Heart right ventricle (tissue), 16 donors: Measurements from ENCODE around the gene KRTAP10-7. TPM values are rescaled to one million over a fixed set of nuclear protein-coding genes. Genes with fewer than 3 reads are reported as not detected.

Experiments used
- ATAC-seq, 8 donors: fragments of 200-7000 bp; cut with Tn5 transposase; one replicate each; pipeline ENCODE4 v1.9.1; 2020; ENCODE audit warnings: mild to moderate bottlenecking in 8 of 8, moderate library complexity in 8 of 8, moderate number of reproducible peaks in 1 of 8
- DNase-seq, 2 donors: peaks; one replicate each; pipeline ENCODE4 v3.0.0-alpha.2; 2020
- H3K27ac ChIP-seq, 10 donors: fragments of 200-600 bp; sonication (generic) in 2 of 10; one replicate each; pipeline versions ENCODE4 v1.5.0 to v1.8.0; 2020 to 2022; ENCODE audit warnings: mild to moderate bottlenecking in 3 of 10
- H3K27me3 ChIP-seq, 7 donors: fragments of 200-600 bp; one replicate each; pipeline ENCODE4 v1.8.0; 2021 to 2022; ENCODE audit warnings: mild to moderate bottlenecking in 2 of 7
- H3K36me3 ChIP-seq, 9 donors: fragments of 200-600 bp; sonication (generic) in 1 of 9; one replicate each; pipeline versions ENCODE4 v1.5.0 to v1.8.0; 2020 to 2022; ENCODE audit warnings: mild to moderate bottlenecking in 2 of 9
- H3K4me1 ChIP-seq, 9 donors: fragments of 200-600 bp; sonication (generic) in 1 of 9; one replicate each; pipeline versions ENCODE4 v1.5.0 to v1.8.0; 2020 to 2022; ENCODE audit warnings: mild to moderate bottlenecking in 4 of 9
- H3K4me3 ChIP-seq, 10 donors: fragments of 200-600 bp; sonication (generic) in 2 of 10; one replicate each; pipeline versions ENCODE4 v1.5.0 to v1.8.0; 2020 to 2022; ENCODE audit warnings: mild to moderate bottlenecking in 7 of 10, moderate library complexity in 2 of 10
- H3K9me3 ChIP-seq, 11 donors: fragments of 200-600 bp in 10 of 11; sonication (generic) in 2 of 11; one replicate each; pipeline versions ENCODE4 v1.5.0 to v1.8.0; 2013 to 2022; ENCODE audit warnings: mild to moderate bottlenecking in 2 of 11, control low read depth in 1 of 11, moderate library complexity in 1 of 11
- WGBS, 2 donors: extraction: QIAGEN DNeasy Blood & Tissue Kit; methylation state at CpG; one replicate each; pipeline ENCODE4 v1.1.7; 2013; ENCODE audit warnings: inconsistent platforms in 1 of 2; 5-methylcytosine and 5-hydroxymethylcytosine counted together
- intact Hi-C, 10 donors: fragments of 100-400 bp; cut with DNase I; formaldehyde crosslinking; loops; one replicate each; pipeline versions ENCODE4 v1.11.1 to v1.14.2; 2022
- polyA plus RNA-seq, 2 donors: library from polyadenylated mRNA; stranded (reverse); fragments of 200-250 nt; gene quantifications; one replicate each; pipeline ENCODE4 v1.2.3, GENCODE V29; 2013
- total RNA-seq, 10 donors: library from RNA; stranded (reverse); fragmentation: NEBNext Ultra II Directional in 3 of 10; extraction: Animal tissue kit (Norgen Biotek cat#: 25700) in 3 of 10; gene quantifications; one replicate each; pipeline versions ENCODE4 v1.2.1 to v1.2.4, GENCODE V29; 2021 to 2023
- TF ChIP-seq, protein P1 (sequence below), 9 donors: fragments of 200-600 bp; sonication (generic) in 2 of 9; IDR thresholded peaks; one replicate each; pipeline versions ENCODE4 v1.5.0 to v1.8.0; 2021 to 2022; ENCODE audit warnings: antibody characterized with exemption in 9 of 9, mild to moderate bottlenecking in 5 of 9, moderate library complexity in 1 of 9
- donor health status: Arrhythmogenic right ventricular cardiomyopathy.
- donor health status: ischemic (EF 13 %, LVEDD 7.1; RV severe dilation, severe dysfunction).
- donor health status: healthy with polysubstance abuse.
- donor health status: DM: no; HTN: yes; CAD: no.
- donor health status: DM: no; HTN: no; CAD: no.
- donor health status: ischemic (EF 25% LVEDD 6.9; RV normal size, moderate dysfunction).
- donor health status: ischemic (EF 25% LVEDD 5.7; RV mildly dilated, moderate dysfunction).
- donor health status: healthy.
- donor health status: DM: yes; HTN: yes; CAD: no.
- donor health status: Ischemic cardiomyopathy.
- donor health status: ischemic (EF 35%, LVEDD 5.7; RV mildly dilated, moderate dysfunction).
- donor health status: nonischemic (EF 11% LVEDD 7.7; RV severe dilation, severe dysfunction).
- donor health status: DM: yes; HTN: yes; CAD: no.
- donor health status: PGD.
- donor health status: ischemic (EF 29% LVEDD 5.4; RV normal size, mild dysfunction).
- donor health status: nonischemic (EF 23%, LVEDD 6.1; RV moderate dilation, normal function).

KRTAP10-7 gene
- total and polyA plus RNA-seq, 12 donors = not detected

GRCh38 chr21:44628707-44629391, 28.5 kb downstream of the KRTAP10-7 start:
- TF ChIP-seq, protein P1, sequence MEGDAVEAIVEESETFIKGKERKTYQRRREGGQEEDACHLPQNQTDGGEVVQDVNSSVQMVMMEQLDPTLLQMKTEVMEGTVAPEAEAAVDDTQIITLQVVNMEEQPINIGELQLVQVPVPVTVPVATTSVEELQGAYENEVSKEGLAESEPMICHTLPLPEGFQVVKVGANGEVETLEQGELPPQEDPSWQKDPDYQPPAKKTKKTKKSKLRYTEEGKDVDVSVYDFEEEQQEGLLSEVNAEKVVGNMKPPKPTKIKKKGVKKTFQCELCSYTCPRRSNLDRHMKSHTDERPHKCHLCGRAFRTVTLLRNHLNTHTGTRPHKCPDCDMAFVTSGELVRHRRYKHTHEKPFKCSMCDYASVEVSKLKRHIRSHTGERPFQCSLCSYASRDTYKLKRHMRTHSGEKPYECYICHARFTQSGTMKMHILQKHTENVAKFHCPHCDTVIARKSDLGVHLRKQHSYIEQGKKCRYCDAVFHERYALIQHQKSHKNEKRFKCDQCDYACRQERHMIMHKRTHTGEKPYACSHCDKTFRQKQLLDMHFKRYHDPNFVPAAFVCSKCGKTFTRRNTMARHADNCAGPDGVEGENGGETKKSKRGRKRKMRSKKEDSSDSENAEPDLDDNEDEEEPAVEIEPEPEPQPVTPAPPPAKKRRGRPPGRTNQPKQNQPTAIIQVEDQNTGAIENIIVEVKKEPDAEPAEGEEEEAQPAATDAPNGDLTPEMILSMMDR (IDR thresholded peaks at IDR 0.05) = no peak
- no peak for DNase-seq
- Histone ChIP-seq H3K4me1 (peaks cover 0 to 7% (median 0%) of the 10 kb centered on the region in 9 donors), H3K36me3 (no peaks in the 10 kb centered on the region), H3K9me3 (peaks cover 0 to 51% (median 22%) of the 10 kb centered on the region in 11 donors), H3K4me3 (no peak overlapping the region), H3K27ac (no peak overlapping the region), H3K27me3 (peaks cover 0 to 31% (median 0%) of the 10 kb centered on the region in 7 donors)
- intact Hi-C loops = loop anchor here in 1 of 10 donors (10.0 kb wide), 1 partner anchor 156 kb away; no protein-coding TSS in a partner anchor
- WGBS, 2 donors = 47 to 56% methylated on average over 18 of the region's 18 CpGs
- ATAC-seq = peak in 3 of 8 donors; percentile 43 to 67 (median 53)

- no peak for DNase-seq
- H3K4me1 ChIP-seq = peaks cover 0 to 7% (median 0%) of the 10 kb centered on the region in 9 donors
- 66 to 82% methylated on average over 2 of the region's 2 CpGs for WGBS, 2 donors
- no peak overlapping the region for H3K4me3 ChIP-seq
- TF ChIP-seq, protein P1 (IDR thresholded peaks at IDR 0.05) = no peak
- intact Hi-C loops = no loop called here
- no peak for ATAC-seq
- no peak overlapping the region for H3K27ac ChIP-seq
- no peaks in the 10 kb centered on the region for H3K36me3 ChIP-seq
- H3K9me3 ChIP-seq = peaks cover 0 to 39% (median 13%) of the 10 kb centered on the region in 11 donors
- H3K27me3 ChIP-seq = peaks cover 0 to 31% (median 0%) of the 10 kb centered on the region in 7 donors
These were observed 30.0 kb downstream of the KRTAP10-7 start for GRCh38 chr21:44630440-44630839.

DNA sequence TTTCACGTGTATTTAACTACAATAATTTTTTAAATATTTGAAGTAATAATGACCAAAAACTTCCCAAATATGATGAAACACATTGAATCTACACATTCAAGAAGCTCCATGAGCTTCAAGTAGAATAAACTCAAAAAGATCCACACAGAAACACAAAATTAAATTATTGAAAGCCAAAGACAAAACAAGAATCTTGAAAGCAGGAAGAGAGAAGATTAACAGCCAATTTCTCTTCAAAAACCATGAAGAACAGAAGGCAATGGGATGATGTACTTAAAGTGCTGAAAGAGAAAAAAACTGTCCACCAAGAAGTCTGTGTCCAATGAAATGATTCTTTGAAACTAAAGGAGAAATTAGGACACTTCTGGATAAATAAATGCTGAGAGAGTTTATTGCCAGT, 31.7 kb downstream of the KRTAP10-7 start:
- DNase-seq (no peak), ATAC-seq (no peak)
- H3K27ac ChIP-seq = no peak overlapping the region
- no peaks in the 10 kb centered on the region for H3K36me3 ChIP-seq
- intact Hi-C loops = no loop called here
- TF ChIP-seq, protein P1 (IDR thresholded peaks at IDR 0.05) = no peak
- no peak overlapping the region for H3K4me3 ChIP-seq
- peaks cover 0 to 33% (median 0%) of the 10 kb centered on the region in 7 donors for H3K27me3 ChIP-seq
- 90% methylated on average over 1 of the region's 1 CpG for WGBS, 2 donors
- no peaks in the 10 kb centered on the region for H3K4me1 ChIP-seq
- H3K9me3 ChIP-seq = peaks cover 0 to 39% (median 13%) of the 10 kb centered on the region in 11 donors

- Histone ChIP-seq H3K9me3 (peaks cover 0 to 36% (median 9%) of the 10 kb centered on the region in 11 donors), H3K27ac (no peak overlapping the region), H3K27me3 (peaks cover 0 to 40% (median 15%) of the 10 kb centered on the region in 7 donors), H3K4me1 (no peaks in the 10 kb centered on the region), H3K36me3 (no peaks in the 10 kb centered on the region), H3K4me3 (no peak overlapping the region)
- ATAC-seq (no peak), DNase-seq (no peak)
- 81 to 83% methylated on average over 15 of the region's 15 CpGs for WGBS, 2 donors
- intact Hi-C loops = no loop called here
- TF ChIP-seq, protein P1 (IDR thresholded peaks at IDR 0.05) = no peak
These were observed 36.0 kb downstream of the KRTAP10-7 start for GRCh38 chr21:44636209-44637017.
